ENCODE measurements around the gene RAMP3.

DNA sequence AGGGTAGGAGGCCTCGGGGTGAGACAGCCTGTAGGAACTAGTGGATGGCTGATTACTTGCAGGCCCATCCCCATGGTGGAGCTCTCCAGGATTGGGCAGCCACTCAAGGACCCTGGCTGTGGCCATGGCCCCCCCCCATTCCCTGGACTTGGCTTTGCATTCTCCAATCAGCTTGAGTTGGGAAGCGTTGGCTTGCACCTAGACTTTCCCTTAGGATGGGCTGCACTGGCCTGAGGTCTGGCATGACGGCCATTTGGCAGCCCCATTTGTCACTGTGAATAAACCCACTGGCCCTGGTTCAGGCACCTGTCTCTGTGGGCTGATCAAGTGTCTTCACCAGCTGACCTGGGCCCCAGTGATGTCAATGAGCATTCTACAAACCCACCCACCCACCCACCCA is 41.4 kb downstream of the RAMP3 start:
- TF ChIP-seq EZH2 (IDR thresholded peaks at IDR 0.05; ENCODE audit: borderline replicate concordance, low read depth, low read length, poor library complexity, severe bottlenecking) (no peak), CTCF (conservative IDR thresholded peaks at IDR 0.05; ENCODE audit: low read depth, low read length) (no peak)
